AG04450 (cell line): ENCODE results near the gene PXDN. TPM values are rescaled to one million over a fixed set of nuclear protein-coding genes. Genes with fewer than 3 reads are reported as not detected.

Experiments used
- CTCF ChIA-PET: fragments of 300-600, 350-600 bp; formaldehyde crosslinking; extraction: SDS; loops from one replicate; lab custom pipeline; 2022; ENCODE audit warnings: antibody characterized with exemption, inconsistent platforms; lab: Charles Lee
- POLR2A ChIA-PET: fragments of 350-600 bp; formaldehyde crosslinking; extraction: SDS; loops from one replicate; lab custom pipeline; 2021; ENCODE audit warnings: antibody characterized with exemption, inconsistent platforms; lab: Yijun Ruan, JAX
- DNase-seq: peaks from one replicate; pipeline ENCODE4 v3.0.0-alpha.2; 2011; ENCODE audit warnings: low read depth, low spot score
- H3K27ac ChIP-seq: one replicate; pipeline ENCODE4 v1.5.1; 2012; ENCODE audit warnings: low read depth, low read length, control low read depth
- H3K27me3 ChIP-seq: one replicate; pipeline ENCODE4 v1.6.0; 2012; ENCODE audit warnings: low read length; ENCODE audit not compliant: control insufficient read depth, insufficient read depth
- H3K4me3 ChIP-seq: 2 replicates; pipeline ENCODE4 v1.5.1; 2011; ENCODE audit warnings: mild to moderate bottlenecking, low read depth, low read length, control low read depth
- H3K9me3 ChIP-seq: 2 replicates; pipeline ENCODE4 v1.5.1; 2012; ENCODE audit warnings: low read length; ENCODE audit not compliant: control insufficient read depth, insufficient read depth
- polyA plus RNA-seq: library from polyadenylated mRNA; depleted of rRNA; stranded (reverse); fragments of >200 nt; gene quantifications from 2 replicates; pipeline ENCODE4 v1.2.3, GENCODE V29; 2011
- TF ChIP-seq, protein P1 (sequence below): IDR thresholded peaks from 2 replicates; pipeline ENCODE4 v1.5.1; 2011; ENCODE audit warnings: low read depth, low read length, control low read depth, inconsistent platforms

PXDN gene
- polyA plus RNA-seq, 1 experiment = 271 TPM

GRCh38 chr2:1586251-1586922 is 157.9 kb downstream of the PXDN start:
- TF ChIP-seq, protein P1, sequence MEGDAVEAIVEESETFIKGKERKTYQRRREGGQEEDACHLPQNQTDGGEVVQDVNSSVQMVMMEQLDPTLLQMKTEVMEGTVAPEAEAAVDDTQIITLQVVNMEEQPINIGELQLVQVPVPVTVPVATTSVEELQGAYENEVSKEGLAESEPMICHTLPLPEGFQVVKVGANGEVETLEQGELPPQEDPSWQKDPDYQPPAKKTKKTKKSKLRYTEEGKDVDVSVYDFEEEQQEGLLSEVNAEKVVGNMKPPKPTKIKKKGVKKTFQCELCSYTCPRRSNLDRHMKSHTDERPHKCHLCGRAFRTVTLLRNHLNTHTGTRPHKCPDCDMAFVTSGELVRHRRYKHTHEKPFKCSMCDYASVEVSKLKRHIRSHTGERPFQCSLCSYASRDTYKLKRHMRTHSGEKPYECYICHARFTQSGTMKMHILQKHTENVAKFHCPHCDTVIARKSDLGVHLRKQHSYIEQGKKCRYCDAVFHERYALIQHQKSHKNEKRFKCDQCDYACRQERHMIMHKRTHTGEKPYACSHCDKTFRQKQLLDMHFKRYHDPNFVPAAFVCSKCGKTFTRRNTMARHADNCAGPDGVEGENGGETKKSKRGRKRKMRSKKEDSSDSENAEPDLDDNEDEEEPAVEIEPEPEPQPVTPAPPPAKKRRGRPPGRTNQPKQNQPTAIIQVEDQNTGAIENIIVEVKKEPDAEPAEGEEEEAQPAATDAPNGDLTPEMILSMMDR = no peak
- Histone ChIP-seq H3K27ac (no peak overlapping the region), H3K4me3 (no peak overlapping the region), H3K27me3 (peaks cover 7% of the 10 kb centered on the region), H3K9me3 (peaks cover 5% of the 10 kb centered on the region; the same call in 1 of the 2 replicates)
- DNase-seq = no peak
- ChIA-PET CTCF (interaction anchor here (0.8 to 0.9 kb wide), 3 partner anchors 31 to 231 kb away, joined by 3 to 4 read pairs (median 3); no protein-coding TSS in a partner anchor), POLR2A (no interaction called here)

DNA sequence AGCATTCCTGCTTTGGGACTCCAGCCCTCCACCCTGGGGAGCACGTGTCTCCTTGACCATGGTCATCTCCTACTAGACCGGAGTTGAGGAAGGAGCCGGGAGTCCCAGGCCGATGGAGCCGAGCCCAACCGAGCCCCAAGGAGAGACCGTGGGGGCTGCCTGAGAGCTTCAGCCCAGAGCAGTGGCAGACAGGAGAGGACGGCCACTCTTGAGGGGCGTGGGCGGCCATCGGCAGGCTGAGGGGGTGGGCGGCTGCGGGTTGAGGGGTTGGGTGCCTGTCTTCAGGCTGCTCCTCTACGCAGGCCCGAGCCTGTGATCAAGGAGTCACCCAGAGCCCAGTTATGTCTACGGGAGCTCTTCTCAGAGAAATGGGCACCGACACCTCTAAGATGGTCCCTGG is 158.7 kb downstream of the PXDN start:
- ChIA-PET POLR2A (interaction anchor here (0.6 kb wide), 1 partner anchor 141 kb away, joined by 4 read pairs; no protein-coding TSS in a partner anchor), CTCF (interaction anchor here (0.9 kb wide), 1 partner anchor 31 kb away, joined by 3 read pairs; no protein-coding TSS in a partner anchor)
- Histone ChIP-seq H3K9me3 (peaks cover 5% of the 10 kb centered on the region; the same call in 1 of the 2 replicates), H3K27me3 (peaks cover 7% of the 10 kb centered on the region), H3K4me3 (no peak overlapping the region), H3K27ac (no peak overlapping the region)
- DNase-seq = no peak
- TF ChIP-seq, protein P1 = no peak

DNA sequence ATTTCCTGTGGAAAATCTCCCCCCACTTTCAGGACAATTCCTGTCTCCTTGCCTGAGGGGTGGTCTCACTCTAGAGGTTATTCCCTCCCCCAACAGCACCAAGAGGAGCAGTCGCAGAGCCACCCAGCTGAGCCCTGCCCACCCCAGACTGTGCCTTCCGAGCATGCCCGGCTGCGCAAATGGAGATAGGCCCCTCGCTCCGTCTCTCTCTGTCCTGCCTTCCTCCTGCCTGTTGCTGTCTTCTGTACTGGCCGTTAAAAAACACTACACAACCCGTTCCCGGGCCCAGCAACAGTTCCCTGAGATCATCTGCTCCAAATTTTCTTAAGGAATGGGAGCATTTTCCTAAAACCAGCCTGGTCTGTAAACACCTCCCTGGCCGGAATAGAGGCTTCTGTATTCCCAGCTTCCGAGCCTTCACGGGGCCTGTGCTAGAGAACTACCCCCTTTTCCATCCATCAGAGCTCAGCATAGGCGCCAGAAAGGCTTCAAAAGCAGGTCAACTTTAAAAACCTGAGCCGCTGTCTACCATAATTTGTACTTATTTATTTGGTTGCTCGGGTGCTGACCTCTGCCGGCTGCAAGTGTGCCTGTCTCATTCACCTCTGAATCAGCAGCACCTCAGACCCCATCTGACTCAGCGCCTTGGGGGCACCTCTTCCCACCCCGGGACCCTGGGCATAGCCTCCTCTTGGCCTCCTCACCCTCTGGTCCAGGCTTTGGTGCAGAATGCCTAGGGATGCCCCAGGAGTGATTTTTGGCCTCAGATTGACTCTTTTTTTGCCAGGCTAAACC is 159.4 kb downstream of the PXDN start:
- H3K27me3 ChIP-seq = peaks cover 7% of the 10 kb centered on the region
- H3K4me3 ChIP-seq = no peak overlapping the region
- peaks cover 5% of the 10 kb centered on the region; the same call in 1 of the 2 replicates for H3K9me3 ChIP-seq
- TF ChIP-seq, protein P1 = peak; percentile 13; the same call in 1 of the 2 replicates
- H3K27ac ChIP-seq = no peak overlapping the region
- CTCF ChIA-PET = no interaction called here
- POLR2A ChIA-PET = interaction anchor here (0.6 kb wide), 1 partner anchor 141 kb away, joined by 4 read pairs; no protein-coding TSS in a partner anchor
- no peak for DNase-seq

DNA sequence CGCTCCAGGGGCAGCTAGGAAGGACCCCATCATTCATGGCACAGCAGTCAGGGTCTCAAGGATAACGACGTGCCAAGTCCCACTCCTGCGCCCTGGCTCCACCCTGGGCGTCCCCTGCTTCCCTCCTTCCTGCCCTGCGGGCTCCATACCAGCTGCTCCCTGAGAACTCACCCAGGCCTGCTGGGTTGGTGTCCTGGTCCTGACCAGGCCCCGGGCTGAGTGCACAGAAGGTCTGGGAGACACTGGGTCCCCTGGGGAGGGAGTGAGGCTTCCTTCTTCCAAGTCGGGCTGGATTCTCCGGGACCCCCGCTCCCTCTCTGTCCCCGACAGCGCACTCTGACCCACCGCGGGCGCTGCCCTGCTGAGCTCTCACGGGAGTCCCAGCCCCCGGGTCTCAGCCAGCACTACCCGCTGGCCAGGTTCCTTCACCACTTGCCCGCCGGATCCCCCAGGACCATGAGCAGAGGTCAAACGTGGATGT is 160.2 kb downstream of the PXDN start:
- no peak overlapping the region for H3K4me3 ChIP-seq
- H3K9me3 ChIP-seq = peaks cover 5% of the 10 kb centered on the region; the same call in 1 of the 2 replicates
- POLR2A ChIA-PET = no interaction called here
- CTCF ChIA-PET = no interaction called here
- peaks cover 7% of the 10 kb centered on the region for H3K27me3 ChIP-seq
- TF ChIP-seq, protein P1 = no peak
- no peak for DNase-seq
- H3K27ac ChIP-seq = no peak overlapping the region
